ENCODE results near the gene BRD1.

DNA sequence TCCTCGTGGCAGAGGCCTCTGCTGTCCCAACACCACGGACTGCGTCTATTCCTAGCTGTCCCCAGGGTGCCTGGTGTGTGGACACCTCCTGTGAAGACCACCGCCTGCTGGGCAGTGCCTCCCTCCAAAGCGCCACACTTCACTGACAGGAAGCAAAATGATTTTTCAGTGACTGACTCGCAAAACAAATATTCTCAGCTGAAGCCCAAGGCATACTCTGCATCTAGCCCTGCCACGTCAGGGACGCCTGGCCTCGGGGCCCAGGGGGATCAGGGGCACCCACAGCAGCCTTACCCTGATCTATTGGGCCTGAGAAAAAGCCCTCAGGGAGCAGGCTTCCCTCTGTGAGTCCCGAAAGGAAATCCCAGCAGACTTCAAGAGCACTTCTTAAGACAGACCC, 2.2 kb downstream of the BRD1 start:
- TF ChIP-seq, protein P1, sequence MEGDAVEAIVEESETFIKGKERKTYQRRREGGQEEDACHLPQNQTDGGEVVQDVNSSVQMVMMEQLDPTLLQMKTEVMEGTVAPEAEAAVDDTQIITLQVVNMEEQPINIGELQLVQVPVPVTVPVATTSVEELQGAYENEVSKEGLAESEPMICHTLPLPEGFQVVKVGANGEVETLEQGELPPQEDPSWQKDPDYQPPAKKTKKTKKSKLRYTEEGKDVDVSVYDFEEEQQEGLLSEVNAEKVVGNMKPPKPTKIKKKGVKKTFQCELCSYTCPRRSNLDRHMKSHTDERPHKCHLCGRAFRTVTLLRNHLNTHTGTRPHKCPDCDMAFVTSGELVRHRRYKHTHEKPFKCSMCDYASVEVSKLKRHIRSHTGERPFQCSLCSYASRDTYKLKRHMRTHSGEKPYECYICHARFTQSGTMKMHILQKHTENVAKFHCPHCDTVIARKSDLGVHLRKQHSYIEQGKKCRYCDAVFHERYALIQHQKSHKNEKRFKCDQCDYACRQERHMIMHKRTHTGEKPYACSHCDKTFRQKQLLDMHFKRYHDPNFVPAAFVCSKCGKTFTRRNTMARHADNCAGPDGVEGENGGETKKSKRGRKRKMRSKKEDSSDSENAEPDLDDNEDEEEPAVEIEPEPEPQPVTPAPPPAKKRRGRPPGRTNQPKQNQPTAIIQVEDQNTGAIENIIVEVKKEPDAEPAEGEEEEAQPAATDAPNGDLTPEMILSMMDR (IDR thresholded peaks at IDR 0.05), result no peak
- TF ChIP-seq POLR2A (IDR thresholded peaks at IDR 0.05) (no peak), EP300 (IDR thresholded peaks at IDR 0.05) (no peak), POLR2AphosphoS5 (IDR thresholded peaks at IDR 0.05) (no peak)
